NCI-H1694 (cell line): Measurements from ENCODE around the gene GPALPP1.
"Not testable (repeated sequence)": the region's sequence is repeated elsewhere in the genome, so short reads cannot be mapped to it uniquely, and the experiment has no call there.

ENCODE experiments used
- DNase-seq: peaks from one replicate; lab custom pipeline; 2025; lab: John Stamatoyannopoulos, UW

GPALPP1 gene, protein sequence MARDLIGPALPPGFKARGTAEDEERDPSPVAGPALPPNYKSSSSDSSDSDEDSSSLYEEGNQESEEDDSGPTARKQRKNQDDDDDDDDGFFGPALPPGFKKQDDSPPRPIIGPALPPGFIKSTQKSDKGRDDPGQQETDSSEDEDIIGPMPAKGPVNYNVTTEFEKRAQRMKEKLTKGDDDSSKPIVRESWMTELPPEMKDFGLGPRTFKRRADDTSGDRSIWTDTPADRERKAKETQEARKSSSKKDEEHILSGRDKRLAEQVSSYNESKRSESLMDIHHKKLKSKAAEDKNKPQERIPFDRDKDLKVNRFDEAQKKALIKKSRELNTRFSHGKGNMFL

DNA sequence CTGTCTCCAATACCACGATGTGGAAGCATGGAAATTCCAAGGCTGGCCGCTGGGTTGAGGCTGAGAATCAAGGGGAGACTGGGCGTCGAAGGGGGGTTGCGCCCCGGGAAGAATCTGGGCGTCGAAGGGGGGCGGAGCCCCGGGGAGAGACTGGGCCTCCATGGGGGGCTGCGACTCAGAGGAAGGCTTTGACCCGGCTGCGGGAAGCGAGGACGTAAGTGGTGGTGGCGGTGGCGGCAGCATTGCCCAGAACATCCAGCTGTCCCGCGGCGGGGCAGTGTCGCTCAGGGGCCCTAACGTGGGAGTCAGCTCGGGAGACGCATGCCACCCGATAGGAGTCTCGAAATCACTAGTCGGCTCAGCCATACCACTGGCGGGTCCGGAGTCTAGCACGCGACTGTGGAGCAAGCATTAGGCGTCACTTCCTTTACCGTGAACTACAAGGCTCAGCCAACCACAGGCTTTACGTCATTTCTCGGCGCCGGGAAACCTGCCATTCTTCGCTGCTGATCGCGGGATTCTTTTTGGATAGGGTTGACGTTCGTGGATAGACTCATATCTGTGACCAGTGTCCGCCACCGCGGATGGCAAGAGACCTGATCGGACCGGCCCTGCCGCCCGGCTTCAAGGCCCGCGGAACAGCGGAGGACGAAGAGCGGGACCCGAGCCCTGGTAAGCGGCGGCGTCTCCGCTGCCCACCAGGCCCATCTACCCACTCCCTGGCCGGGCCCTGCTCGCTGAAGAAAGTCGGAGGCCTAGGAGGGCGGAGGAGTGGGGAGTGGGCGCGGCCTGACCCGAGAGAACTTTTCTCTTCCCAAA lies at the start of gene GPALPP1, which contains the start of gene NUFIP1:
Gene GPALPP1 (plus strand): TSS at position 468 of the 819 bp plus-strand sequence. CDS start 117 bp downstream, at position 585.
Gene NUFIP1 (minus strand): TSS at position 401 of the 819 bp plus-strand sequence. CDS start 35 bp downstream, at position 366.
- peak; percentile 95 for DNase-seq

DNA sequence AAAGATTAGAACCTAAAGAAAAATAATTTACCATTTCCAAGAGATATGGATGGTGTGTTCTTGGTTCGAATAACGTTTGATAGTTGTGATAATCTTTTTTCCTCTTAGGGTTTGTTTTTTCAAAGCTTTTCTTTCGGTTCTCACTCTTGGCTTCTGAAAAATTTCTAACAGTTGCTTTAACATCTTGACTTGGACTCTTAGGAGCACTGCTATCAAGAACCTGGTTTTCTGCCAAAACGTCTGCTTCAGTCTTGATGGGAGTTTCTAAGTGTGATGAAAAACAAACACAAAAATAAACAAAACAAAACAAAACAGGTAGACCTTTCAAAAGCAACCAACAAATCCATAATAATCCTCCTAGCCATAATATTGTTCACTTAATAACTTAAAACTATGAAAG lies 45.9 kb upstream of the GPALPP1 start:
- DNase-seq = not testable (repeated sequence)

DNA sequence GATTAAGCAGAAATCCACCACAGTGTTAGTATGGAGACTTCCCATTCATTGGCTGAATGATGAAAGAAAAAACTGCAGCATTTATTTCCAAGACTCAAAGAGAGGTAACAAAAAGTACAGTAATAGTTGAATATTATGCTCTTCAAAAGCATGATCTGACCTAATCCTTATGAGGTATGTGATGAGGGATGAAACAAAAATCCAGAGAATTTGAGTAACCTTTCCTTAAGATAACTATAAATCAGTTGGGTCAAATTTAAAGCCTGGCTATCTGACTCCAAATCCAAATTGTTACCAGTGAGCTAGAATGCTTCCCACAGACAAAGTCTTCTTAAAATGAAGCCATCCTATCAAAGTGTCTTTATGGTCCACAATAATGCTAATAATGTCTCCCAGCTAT lies 38.2 kb upstream of the GPALPP1 start:
- DNase-seq = no peak

DNA sequence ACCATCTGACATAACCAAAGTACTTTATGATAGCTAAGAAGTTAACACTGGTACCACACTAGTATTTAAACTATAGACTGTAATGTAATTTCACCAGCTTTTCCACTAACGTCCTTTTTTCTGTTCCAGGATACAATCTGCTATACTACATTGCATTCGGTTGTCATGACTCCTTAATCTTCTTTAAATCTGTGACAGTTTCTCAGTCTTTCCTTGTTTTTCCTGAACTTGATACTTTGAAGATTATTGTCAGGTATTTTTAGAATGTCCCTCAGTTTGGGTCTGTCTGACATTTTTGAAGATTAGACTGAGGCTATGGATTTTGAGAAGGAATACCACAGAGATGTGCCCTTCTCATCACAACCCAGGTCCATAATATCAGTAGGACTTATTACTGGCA lies 36.7 kb upstream of the GPALPP1 start:
- no peak for DNase-seq

DNA sequence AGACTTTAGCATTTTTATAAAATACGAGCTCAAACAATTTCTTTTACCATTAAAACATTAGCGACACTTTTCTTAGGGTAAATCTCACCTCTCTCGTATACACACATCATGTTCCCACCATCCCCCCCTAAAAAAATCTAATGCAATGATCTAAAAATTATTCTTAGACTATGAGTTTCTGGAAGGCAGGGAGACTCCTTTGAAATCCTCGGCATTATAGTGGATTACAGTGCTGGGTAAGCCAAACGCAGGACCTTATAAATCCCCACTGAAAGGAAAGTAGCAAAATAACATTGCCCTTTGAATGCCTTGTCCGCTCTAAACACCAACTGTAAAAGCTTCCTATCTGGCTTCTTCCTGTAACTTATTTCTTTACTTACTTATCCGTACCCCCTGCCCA lies 35.1 kb upstream of the GPALPP1 start:
- no peak for DNase-seq

DNA sequence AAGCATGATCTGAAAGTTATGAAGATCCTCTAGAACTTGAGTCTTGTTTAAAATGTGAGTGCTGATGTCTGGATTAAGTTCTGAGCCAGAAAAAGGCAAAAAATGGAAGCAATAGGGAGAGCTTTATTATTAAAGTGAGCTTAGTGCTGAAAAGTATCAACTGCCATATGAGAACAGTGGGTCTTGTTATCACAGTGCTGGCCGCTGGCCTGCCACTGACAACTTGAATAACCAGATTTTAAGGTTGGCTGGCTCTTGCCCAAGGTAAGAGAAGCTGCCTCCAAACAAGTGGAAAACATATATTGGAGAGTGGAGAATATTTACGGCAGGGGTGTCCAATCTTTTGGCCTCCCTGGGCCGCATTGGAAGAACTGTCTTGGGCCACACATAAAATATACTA lies 33.9 kb upstream of the GPALPP1 start:
- DNase-seq = no peak

DNA sequence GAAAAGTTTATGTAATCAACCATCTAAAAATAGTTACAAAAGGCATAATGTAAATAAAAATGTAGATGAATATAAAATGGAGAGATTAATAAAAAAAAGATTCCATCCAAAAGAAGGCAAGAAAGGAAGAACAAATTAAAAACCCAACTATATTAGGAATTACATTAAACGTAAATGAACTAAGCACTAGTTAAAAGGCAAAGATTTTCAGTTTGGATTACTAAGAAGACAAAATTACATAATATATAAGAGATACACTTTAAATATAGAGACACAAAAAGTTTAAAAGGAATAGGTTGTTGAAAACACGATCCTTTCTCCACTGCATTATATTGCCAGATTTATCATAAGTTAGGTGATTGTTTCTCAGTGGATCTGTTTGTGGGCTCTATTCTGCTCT lies 27.3 kb upstream of the GPALPP1 start:
- DNase-seq = no peak

DNA sequence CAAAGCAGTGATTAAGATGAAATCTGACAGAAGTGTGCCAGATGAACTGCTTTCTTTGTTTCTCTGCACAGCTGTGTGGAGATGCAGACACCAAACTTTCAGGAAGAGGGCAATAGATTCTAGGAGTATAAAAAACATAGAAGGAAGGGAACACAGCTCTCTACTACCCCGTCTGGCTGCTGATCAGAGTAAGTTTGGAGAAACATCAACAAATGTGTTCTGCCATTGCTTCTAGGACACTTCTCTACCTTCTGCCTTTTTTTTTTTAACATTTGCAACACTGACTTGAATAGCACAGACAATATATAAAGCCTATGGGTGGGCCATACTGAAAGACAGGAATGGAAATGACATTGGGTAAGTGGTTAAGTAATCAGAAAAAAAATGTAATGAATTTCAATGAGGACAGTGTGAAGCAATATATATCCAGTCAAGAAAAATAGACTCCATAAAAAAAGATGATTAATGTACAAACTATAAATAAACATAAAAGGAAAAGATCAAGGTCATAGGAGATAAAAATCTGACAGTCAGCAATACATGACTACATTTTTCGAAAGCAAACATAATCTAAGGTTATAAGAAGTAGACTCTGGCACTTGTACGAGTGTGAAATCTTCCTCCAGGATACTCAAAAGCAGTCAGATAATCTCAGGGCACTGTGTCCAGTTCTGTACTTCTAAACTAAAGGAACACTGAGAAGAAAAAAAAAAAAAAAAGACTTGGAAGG lies 21.5 kb upstream of the GPALPP1 start:
- DNase-seq = no peak

DNA sequence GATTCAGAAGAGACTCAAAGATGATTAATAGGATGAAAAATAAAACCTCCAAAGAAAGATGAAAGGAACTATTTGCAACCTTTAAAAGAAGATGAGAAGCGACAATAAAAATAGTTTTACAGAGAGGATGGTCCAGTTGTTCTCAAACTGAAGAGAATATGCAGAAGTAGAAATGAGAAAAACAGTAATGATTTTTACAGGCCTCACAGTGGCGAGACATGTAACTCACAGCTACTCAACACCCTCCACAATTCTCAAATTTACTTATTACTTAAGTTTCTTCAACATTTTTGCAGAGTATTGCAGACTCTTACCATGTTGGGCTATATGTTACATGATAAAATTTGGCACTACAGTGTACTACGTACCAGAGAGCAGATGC lies 20.9 kb upstream of the GPALPP1 start:
- DNase-seq = no peak

DNA sequence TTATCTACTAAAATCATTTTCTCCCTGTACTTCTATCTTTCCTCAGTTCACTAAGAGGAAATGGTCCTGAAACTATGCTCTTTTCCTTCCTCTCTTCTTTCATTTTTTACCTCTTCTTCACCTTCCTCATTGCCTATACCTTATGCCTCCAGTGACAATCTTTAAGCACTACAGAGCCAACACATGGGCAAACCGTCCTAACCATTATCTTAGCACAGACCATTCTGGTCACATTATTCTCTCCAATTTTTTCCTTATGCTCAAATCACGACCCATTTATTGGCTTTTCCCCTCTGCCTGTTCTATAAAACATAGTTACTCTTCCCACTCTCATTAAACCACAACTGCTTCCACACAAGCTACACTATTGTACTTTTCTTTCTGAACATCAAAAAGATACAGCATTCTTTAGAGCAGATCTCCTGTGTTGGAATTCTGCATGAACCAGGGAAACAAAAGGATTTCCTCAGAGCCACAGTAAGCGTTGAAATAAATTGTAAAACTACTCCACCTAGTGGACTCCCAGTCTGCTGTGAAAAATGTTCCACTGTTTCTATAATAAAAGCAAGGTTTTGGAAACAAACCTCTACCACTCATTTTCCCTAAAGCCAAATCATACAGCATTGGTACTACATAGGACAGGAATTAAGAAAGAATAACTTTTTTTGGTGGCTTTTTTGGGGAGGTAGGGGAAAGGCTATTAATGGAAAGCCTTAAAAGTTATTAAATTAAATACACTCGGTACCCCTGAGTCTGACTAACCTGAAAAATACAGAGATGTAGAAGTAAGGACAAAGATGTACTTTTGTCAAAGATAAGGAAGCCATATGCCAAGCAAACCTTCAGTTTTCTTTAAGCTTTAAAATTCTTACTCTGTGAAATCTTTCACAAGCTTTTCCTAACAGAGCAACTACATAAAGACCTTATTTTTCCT lies 19.5 kb upstream of the GPALPP1 start:
- peak; percentile 56 for DNase-seq

DNA sequence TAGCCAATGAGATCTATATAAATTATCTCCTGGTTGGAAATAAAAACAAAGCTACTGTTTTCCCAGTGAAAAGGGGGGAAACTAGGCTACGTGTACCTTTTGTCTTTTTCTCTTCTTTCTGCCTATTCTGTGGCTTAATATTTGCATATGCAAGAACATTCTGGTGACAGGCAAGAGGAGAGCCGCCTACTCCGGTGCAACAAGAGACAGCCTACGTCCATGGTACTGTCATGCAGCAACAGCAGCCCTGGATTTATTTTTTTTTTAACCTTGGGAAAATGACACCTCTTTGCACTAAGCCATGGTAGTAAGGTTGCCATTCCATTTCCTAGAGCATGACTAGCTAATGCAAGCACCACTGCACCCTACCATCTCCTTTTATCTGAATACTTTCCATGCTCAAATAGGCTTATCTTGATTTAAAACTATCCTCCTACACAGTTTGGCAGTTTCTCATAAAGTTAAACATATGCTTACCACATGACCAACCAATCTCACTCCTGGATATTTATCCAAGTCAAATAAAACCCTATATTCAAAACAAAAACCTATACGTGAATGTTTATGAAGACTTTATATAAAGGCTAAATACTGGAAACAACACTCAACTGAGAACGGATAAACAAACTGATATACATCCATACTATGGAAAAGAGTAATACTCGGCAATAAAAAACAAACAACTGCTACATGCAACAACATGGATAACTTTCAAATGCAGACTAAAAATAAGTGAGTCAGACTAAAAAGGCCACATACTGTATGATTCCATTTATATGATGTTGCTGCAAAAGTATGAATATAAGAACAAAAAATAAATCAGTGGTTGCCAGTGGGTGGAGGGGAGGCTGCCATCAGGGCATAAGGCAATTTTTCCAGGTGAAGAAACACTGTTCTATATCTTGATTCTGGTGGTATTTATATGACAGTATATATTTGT lies 17.4 kb upstream of the GPALPP1 start:
- no peak for DNase-seq

DNA sequence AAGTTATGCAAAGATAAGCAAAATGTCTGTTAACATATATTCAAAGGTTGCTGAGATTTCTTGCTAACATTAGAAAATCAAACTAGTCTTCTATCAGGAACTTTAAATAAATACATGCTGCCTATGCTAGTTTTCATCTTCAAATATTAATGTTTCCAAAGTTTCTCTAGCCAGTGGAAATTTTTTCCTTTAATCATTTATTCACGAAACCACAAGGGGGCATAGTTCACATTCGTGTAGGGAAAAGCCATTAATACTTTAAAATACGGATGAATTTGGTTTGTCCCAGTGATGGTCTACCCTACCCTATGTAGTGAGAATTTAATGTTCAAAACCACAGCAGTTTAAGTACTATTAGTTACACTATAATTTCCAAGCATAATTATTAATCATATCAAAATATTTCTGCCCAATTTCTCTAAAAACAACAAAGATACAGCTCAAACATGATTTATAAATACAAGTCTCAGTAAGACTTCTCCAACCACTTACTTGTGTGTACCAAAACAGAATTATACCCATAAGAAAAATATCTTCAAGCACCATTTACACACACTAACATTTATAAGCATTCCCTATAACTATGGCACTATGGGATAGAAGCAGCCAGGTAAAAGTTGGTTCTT lies 16.3 kb upstream of the GPALPP1 start:
- DNase-seq = peak; percentile 19

DNA sequence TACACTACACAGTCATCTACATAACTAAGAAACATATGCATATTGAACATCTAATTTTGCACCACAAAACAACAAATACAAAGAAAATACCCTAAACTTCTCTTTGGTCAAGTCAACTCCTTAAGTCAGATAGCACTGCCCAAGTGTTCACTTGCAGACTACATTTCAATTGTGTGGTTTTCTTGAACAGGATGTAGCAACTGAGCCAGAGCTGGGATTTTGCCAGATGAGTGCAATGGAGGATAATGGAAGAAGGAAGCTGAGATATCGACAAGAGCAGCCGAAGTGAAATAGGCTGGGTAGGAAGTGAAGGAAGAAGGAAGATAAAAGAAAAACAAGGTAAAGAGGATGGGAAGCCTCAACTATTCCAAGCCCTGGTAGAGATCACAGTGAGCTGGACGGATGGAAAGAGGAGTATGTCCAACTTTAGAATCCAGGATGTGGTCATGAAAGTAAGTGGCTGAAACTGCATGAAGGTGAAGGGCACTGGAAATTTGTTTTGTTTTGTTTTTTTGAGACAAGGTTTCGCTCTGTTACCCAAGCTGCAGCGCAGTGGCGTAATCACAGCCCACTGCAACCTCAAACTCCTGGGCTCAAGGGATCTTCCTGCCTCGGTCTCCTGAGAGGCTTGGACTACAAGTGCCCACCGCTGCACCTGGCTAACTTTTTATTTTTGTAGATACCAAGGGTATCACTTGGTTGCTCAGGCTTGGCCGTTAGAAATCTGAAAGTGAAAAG lies 15.1 kb upstream of the GPALPP1 start:
- no peak for DNase-seq

DNA sequence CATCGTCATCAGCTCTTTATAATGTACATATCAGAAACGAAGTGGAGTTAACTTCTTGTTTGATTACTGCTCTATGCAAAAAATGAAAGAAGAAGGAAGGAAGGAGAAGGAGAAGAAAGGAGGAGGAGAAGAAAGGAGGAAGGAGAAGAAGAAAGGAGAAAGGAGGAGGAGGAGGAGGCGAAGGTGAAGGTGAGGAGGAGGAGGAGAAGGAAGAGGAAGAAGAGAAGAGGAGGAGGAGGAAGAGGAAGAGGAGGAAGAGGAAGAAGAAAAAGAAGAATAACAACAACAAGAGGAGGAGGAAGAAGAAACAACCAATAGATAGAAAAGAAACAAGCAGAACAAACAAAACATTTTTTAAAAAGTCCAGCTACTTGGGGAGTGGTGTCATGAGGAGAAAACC lies 13.1 kb upstream of the GPALPP1 start:
- no peak for DNase-seq

DNA sequence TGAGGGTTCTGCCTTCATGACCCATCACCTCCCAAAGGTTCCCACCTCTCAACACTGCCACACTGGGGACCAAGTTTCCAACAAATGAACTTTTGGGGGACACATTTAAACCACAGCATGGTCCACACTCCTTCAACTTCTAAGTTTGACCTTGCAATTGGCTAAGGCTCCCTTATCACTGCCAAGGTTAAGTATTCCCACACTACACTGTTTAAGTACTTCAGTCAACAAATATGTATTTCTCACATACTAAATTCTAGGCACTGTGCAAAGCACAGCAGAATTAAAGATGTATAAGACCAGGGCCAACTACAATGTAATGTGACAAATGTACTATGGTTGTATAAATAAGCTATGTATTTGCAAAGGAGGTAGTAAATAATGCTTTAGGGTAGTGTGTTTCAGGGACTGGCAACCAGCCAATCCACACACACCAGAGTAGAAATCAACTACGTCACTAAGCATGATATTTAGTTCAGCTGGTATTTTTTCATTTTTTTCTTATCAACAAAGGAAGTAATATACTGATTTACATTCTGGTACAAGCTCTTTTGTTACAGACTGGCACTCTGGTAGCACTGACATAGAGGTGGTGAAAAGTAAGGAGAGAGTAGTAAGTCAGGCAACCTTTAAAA lies 12.3 kb upstream of the GPALPP1 start:
- DNase-seq = no peak

DNA sequence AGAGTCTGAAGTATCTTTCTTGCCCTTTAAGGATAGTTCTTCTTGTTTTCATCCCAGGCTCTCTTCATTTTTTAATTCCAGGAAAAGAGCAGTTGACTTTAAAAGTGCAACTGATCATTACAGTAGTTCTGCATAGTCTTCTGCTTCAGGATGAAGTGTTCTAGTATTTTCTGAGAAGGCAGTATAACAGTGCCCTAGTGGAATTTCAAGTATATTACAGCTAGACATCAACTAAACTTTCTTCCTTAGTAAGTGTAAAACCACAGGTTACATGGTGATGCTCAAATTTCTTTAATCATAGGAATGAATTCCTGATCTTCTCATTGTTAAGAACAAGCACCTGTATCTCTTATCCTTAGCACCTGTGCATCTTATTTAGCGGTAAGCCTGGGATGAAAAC lies 11.0 kb upstream of the GPALPP1 start:
- no peak for DNase-seq

DNA sequence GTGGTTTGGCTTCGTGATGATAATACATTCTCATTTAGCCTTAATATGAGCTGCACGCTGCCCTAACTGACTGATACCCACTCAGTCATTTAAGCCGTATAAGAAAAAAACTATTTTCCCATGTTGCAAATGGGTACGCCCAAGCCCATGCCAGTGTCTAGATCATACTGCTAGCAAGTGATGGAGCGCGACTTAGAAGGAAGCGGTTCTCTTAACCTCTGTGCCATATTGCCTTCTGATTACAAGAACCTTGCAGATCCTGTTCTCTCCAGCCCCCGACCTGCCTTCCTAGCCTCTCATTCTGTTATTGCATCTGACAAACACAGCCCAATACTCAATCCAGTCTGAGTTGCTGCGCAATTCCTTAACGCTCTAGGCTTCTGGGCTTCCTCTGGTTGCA lies 603 bp downstream of the GPALPP1 start:
- no peak for DNase-seq

DNA sequence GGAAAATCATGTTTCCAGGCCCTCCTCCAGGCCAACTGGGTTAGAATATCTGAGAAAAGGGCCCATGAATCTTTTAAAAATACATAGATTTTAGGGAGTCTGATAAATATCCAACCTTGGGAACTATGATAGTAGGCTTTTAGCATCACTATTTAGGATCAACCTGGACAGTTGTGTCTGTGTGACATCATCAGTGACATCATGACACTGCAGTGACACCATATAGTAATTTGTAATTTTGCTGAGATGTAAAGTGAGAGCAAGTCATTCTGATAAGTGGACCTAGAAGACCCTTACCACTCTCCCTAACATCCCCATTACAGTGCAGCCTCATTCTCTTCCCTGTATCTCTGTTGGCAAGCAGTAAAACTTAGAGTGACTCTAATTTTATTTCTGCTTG lies 14.1 kb downstream of the GPALPP1 start:
- no peak for DNase-seq

DNA sequence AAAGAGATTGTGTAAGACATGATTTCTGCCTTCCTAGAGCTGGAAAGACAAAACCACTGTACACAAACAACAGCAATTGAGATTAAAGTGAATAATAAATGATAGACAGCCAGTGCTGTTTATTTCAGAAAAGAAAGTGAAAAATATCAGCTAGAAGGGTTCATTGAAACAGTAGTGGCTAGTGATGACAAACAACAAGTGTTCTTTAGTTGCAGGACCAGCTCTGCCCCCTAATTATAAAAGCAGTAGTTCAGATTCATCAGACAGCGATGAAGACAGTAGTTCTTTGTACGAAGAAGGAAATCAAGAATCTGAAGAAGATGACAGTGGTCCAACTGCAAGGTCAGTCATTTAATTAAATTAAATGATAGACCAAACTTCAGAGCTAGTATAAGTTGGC lies 14.8 kb downstream of the GPALPP1 start:
- no peak for DNase-seq
